Large intestine (tissue), 3 donors: ENCODE data around the gene CXCL14. TPM values are rescaled to one million over a fixed set of nuclear protein-coding genes. Genes with fewer than 3 reads are reported as not detected.
"Not testable (repeated sequence)": the region's sequence is repeated elsewhere in the genome, so short reads cannot be mapped to it uniquely, and the experiment has no call there.

ENCODE experiments used
- DNase-seq, 2 donors: peaks; one replicate each; pipeline versions ENCODE4 v3.0.0 to v3.0.0-alpha.2; 2013
- H3K27ac ChIP-seq: one replicate; pipeline ENCODE4 v1.5.1; 2013; ENCODE audit warnings: low read length
- H3K27me3 ChIP-seq: 2 replicates; pipeline ENCODE4 v1.6.1; 2013; ENCODE audit warnings: low read length; ENCODE audit not compliant: control insufficient read depth, insufficient read depth
- H3K36me3 ChIP-seq: 2 replicates; pipeline ENCODE4 v1.6.1; 2013; ENCODE audit warnings: low read length; ENCODE audit not compliant: control insufficient read depth, insufficient read depth
- H3K4me1 ChIP-seq: one replicate; pipeline ENCODE4 v1.6.1; 2013; ENCODE audit warnings: low read length; ENCODE audit not compliant: control insufficient read depth, insufficient read depth
- H3K4me3 ChIP-seq: one replicate; pipeline ENCODE4 v1.5.1; 2013; ENCODE audit warnings: low read length
- H3K9me3 ChIP-seq: one replicate; pipeline ENCODE4 v1.6.1; 2013; ENCODE audit warnings: mild to moderate bottlenecking, low read depth, low read length, moderate library complexity; ENCODE audit not compliant: control insufficient read depth
- WGBS: methylation state at CpG from one replicate; pipeline ENCODE4 v1.1.5; 2013; ENCODE audit warnings: low lambda C conversion rate; ENCODE audit not compliant: insufficient coverage; 5-methylcytosine and 5-hydroxymethylcytosine counted together
- polyA plus RNA-seq: library from polyadenylated mRNA; unstranded; fragments of 120-200 nt; gene quantifications from one replicate; pipeline ENCODE4 v1.2.1, GENCODE V29; 2013

The CXCL14 gene
- polyA plus RNA-seq, 1 donor, result 161 TPM

DNA sequence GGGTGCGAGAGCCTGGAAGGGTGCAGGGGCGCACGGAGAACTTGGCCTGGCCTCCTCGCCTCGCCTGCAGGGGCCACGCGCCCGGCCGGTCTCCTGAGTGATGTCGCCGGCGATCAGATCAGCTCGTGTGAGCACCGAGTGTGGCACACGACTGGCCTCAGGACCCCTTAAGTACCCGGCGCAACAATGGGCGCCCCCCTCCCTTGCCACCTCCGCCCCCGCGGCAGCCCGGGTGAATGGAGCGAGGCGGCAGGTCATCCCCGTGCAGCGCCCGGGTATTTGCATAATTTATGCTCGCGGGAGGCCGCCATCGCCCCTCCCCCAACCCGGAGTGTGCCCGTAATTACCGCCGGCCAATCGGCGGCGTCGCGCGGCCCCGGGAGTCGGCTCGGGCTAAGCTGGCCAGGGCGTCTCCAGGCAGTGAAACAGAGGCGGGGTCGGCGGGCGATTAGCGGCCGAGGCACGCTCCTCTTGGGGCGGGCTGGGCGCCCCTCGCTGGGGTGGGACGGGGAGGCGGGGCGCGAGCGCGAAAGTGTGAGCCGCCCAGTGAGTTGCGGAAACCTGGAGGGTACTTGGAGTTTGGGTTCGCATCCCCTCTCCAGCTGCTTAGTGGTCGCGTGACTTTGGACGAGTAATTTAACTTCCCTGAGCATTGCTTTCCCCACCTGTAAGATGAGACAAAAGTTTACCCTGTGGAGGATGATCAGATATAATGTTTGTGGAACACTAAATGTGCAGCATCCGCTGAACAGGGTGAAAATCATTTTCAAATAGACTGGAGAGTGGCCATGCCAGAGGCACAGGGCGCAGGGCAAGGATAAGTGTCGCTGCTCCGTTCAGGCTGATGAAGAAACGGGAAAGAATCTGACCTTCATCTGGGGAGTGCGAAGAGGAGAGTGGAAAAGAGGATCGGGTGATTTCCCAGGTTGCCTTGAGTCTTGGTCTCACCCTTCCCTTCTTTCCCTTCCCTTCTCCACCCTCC is 42.7 kb downstream of the CXCL14 start, which contains the start of gene NEUROG1:
TSS of gene NEUROG1 (minus strand) at position 145 of the 982 bp plus-strand sequence. CDS start 274 bp downstream, outside the sequence.
- Histone ChIP-seq H3K27me3 (peaks cover 98% of the 10 kb centered on the region), H3K9me3 (peaks cover 6% of the 10 kb centered on the region), H3K4me3 (no peak within 1 kb of the TSS), H3K27ac (no peak within 1 kb of the TSS), H3K4me1 (no peaks in the 10 kb centered on the region), H3K36me3 (no peaks in the 10 kb centered on the region)
- 0% methylated on average over 1 of the region's 74 CpGs for WGBS
- DNase-seq, result no peak

GRCh38 chr5:135535420-135535819 is 43.4 kb downstream of the CXCL14 start:
- DNase-seq, result peak in 1 of 2 donors; percentile 20
- Histone ChIP-seq H3K27ac (no peak overlapping the region), H3K9me3 (peaks cover 6% of the 10 kb centered on the region), H3K27me3 (peaks cover 99% of the 10 kb centered on the region), H3K36me3 (no peaks in the 10 kb centered on the region), H3K4me1 (no peaks in the 10 kb centered on the region), H3K4me3 (no peak overlapping the region)
- no CpG with 5 or more reads among the region's 44 CpGs for WGBS

- no CpG with 5 or more reads among the region's 61 CpGs for WGBS
- no peaks in the 10 kb centered on the region for H3K36me3 ChIP-seq
- H3K9me3 ChIP-seq, result peaks cover 6% of the 10 kb centered on the region
- peaks cover 97% of the 10 kb centered on the region for H3K27me3 ChIP-seq
- DNase-seq, result no peak
- H3K4me3 ChIP-seq, result no peak overlapping the region
- no peak overlapping the region for H3K27ac ChIP-seq
- H3K4me1 ChIP-seq, result no peaks in the 10 kb centered on the region
Observed at GRCh38 chr5:135534609-135535419, 44.0 kb downstream of the CXCL14 start.

DNA sequence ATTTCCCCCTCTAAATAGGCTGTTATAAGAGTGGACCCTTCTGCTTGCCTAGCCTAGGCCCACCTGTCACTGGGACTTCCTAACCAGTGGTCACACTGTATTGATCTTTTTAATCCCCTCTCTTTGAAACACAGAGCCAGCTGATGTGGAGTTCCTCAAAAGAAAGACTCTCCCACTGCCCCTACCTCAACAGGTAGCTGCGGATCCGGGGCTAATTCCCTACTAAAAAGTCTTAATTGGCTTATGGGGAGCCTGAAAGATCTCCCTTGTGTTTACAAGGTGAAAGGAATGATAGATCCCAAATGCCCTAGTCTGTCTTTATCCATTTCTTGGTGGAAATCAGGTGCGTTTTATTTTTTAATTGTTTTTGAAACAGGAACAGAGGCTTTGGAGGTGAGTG is 45.0 kb downstream of the CXCL14 start:
- WGBS, result no CpG with 5 or more reads among the region's 3 CpGs

DNA sequence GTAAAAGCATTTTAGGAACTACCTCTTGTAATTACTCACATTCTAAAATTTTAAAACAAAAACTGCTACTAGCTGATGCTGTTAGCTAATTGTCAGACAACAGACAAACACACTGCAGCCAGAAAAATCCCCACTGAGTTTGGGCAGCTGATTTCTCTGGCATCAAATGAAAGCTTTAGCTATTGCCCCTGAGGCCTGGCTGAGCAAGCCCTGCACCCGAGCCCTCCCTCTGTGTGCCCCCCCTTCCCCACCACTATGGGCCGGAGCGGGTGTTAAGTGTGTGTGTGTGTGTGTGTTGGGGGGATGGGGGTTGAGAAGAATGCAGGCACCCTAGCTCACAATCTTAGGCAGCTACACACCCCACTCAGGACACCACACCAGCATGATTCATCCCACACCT is 45.5 kb downstream of the CXCL14 start:
- Histone ChIP-seq H3K4me1 (no peaks in the 10 kb centered on the region), H3K4me3 (no peak overlapping the region), H3K27ac (no peak overlapping the region), H3K9me3 (peaks cover 6% of the 10 kb centered on the region), H3K27me3 (peaks cover 96% of the 10 kb centered on the region), H3K36me3 (no peaks in the 10 kb centered on the region)
- WGBS, result no CpG with 5 or more reads among the region's 3 CpGs
- DNase-seq, result no peak

More for the DNA sequence above, 45.0 kb downstream of the CXCL14 start:
- H3K27ac ChIP-seq, result no peak overlapping the region
- H3K27me3 ChIP-seq, result peaks cover 96% of the 10 kb centered on the region
- no peaks in the 10 kb centered on the region for H3K36me3 ChIP-seq
- no peaks in the 10 kb centered on the region for H3K4me1 ChIP-seq
- H3K9me3 ChIP-seq, result peaks cover 6% of the 10 kb centered on the region
- DNase-seq, result no peak
- H3K4me3 ChIP-seq, result no peak overlapping the region

- H3K27me3 ChIP-seq, result peaks cover 93% of the 10 kb centered on the region
- not testable (repeated sequence) for DNase-seq, H3K4me3 ChIP-seq, H3K4me1 ChIP-seq, H3K36me3 ChIP-seq, H3K9me3 ChIP-seq, H3K27ac ChIP-seq
- WGBS, result no CpG with 5 or more reads among the region's 5 CpGs
Observed at GRCh38 chr5:135529576-135529975, 49.2 kb downstream of the CXCL14 start.

GRCh38 chr5:135526924-135527323 is 51.9 kb downstream of the CXCL14 start:
- Histone ChIP-seq H3K9me3 (no peaks in the 10 kb centered on the region), H3K27me3 (peaks cover 74% of the 10 kb centered on the region), H3K4me3 (no peak overlapping the region), H3K27ac (no peak overlapping the region), H3K36me3 (no peaks in the 10 kb centered on the region), H3K4me1 (no peaks in the 10 kb centered on the region)
- DNase-seq, result no peak

DNA sequence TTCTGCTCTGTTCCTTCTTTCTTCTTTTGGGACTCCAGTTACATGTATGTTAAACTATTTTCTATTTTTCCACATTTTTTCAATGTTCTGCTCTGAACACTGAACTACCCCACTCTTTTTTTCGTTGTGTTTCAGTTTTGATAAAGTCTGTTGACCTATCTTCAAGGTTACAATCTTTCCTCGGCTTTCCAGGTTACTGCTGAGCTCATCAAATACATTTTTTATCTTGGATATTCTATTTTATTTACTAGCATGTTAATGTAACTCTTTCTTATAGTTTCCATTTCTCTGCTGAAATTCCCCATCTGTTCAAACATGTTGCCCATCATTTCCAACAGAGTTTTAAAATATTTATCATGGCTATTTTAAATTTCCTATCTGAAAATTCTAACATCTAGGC is 56.8 kb downstream of the CXCL14 start:
- Histone ChIP-seq H3K36me3 (no peaks in the 10 kb centered on the region), H3K9me3 (no peaks in the 10 kb centered on the region), H3K27ac (no peak overlapping the region), H3K4me1 (no peaks in the 10 kb centered on the region), H3K27me3 (peaks cover 44% of the 10 kb centered on the region), H3K4me3 (no peak overlapping the region)
- no peak for DNase-seq
- WGBS, result 35% methylated on average over 2 of the region's 2 CpGs
